HepG2 (cell line): ENCODE data around the gene SRGAP2. TPM values are rescaled to one million over a fixed set of nuclear protein-coding genes. Genes with fewer than 3 reads are reported as not detected.
"Not testable (repeated sequence)": the region's sequence is repeated elsewhere in the genome, so short reads cannot be mapped to it uniquely, and the experiment has no call there.

ENCODE experiments used
- ATAC-seq: fragments of 200-7000 bp; cut with Tn5 transposase; 3 replicates; pipeline ENCODE4 v1.9.1; 2020; ENCODE audit warnings: mild to moderate bottlenecking, moderate library complexity
- BruUV-seq: library from RNA; stranded (reverse); fragments of 400-500 nt; replicated peaks from 2 replicates; lab custom pipeline; 2021; lab: Mats Ljungman, UMichigan
- CTCF ChIA-PET: fragments of 300-600 bp; formaldehyde crosslinking; extraction: SDS; loops from one replicate; lab custom pipeline; 2021; ENCODE audit warnings: low total read pairs, inconsistent platforms, low intra/inter-chr PET ratio; lab: Yijun Ruan, JAX
- POLR2A ChIA-PET: fragments of 350-600 bp; sonication (Branson Sonifier 250); formaldehyde crosslinking; loops from one replicate; lab custom pipeline; 2020; ENCODE audit warnings: antibody characterized with exemption, inconsistent platforms; lab: Yijun Ruan, JAX
- DNase-seq: peaks from one replicate; pipeline ENCODE4 v3.0.0-alpha.2; 2015; ENCODE audit warnings: low spot score
- FAIRE-seq: peaks from 3 replicates; lab custom pipeline; 2011; peaks lifted over from hg19 to GRCh38; lab: Jason Lieb, UNC
- H2AFZ ChIP-seq: one replicate; pipeline ENCODE4 v1.6.1; 2011; ENCODE audit warnings: low read length, inconsistent platforms
- H3K27ac ChIP-seq: fragments of 300-600 bp; 3 replicates; pipeline ENCODE4 v1.8.0; 2011; ENCODE audit warnings: mixed run types, mild to moderate bottlenecking, mixed read lengths, low read length, inconsistent platforms; ENCODE audit not compliant: insufficient read depth; ENCODE audit errors: extremely low read length
- H3K27me3 ChIP-seq, 2 experiments: fragments of 200-600 bp in 1 of 2; 2 replicates in 1 of 2; 3 replicates in 1 of 2; pipeline versions ENCODE4 v1.6.0 to v1.8.0; 2011; ENCODE audit warnings: low read length in 2 of 2, mild to moderate bottlenecking in 2 of 2, moderate library complexity in 2 of 2, inconsistent platforms in 1 of 2; ENCODE audit not compliant: insufficient read depth in 2 of 2, control insufficient read depth in 1 of 2
- H3K36me3 ChIP-seq, 2 experiments: fragments of 200-600 bp in 1 of 2; replicated peaks in 1 of 2; 2 replicates in 1 of 2; 3 replicates in 1 of 2; pipeline versions ENCODE4 v1.5.1 to v1.8.0; 2011; ENCODE audit warnings: low read length in 2 of 2, inconsistent platforms in 1 of 2; ENCODE audit not compliant: insufficient read depth in 2 of 2, control insufficient read depth in 1 of 2
- H3K4me1 ChIP-seq: 2 replicates; pipeline ENCODE4 v1.5.1; 2012; ENCODE audit warnings: low read length, inconsistent platforms; ENCODE audit not compliant: insufficient read depth
- H3K4me2 ChIP-seq: 2 replicates; pipeline ENCODE4 v1.6.0; 2011; ENCODE audit warnings: low read depth, low read length, inconsistent platforms
- H3K4me3 ChIP-seq, 3 experiments: fragments of 200-600 bp in 1 of 3; sonication (generic), shearing (Covaris generic) in 1 of 3; replicated peaks in 1 of 3; 2 replicates each; pipeline ENCODE4 v1.5.1; 2011 to 2016; ENCODE audit warnings: low read length in 3 of 3, inconsistent platforms in 2 of 3, low read depth in 2 of 3, mild to moderate bottlenecking in 2 of 3, control low read depth in 1 of 3, mixed read lengths in 1 of 3; ENCODE audit not compliant: insufficient read depth in 1 of 3
- H3K79me2 ChIP-seq: one replicate; pipeline ENCODE4 v1.6.1; 2011; ENCODE audit warnings: low read length, inconsistent platforms; ENCODE audit not compliant: insufficient read depth
- H3K9ac ChIP-seq: 2 replicates; pipeline ENCODE4 v1.6.0; 2011; ENCODE audit warnings: mild to moderate bottlenecking, low read depth, low read length, inconsistent platforms; ENCODE audit not compliant: insufficient read depth
- H3K9me3 ChIP-seq: 2 replicates; pipeline ENCODE4 v1.5.1; 2012; ENCODE audit warnings: mild to moderate bottlenecking, low read length
- H4K20me1 ChIP-seq: 2 replicates; pipeline ENCODE4 v1.6.0; 2011; ENCODE audit warnings: inconsistent platforms, mild to moderate bottlenecking, low read length, moderate library complexity; ENCODE audit not compliant: insufficient read depth
- WGBS: methylation state at CpG from one replicate; pipeline ENCODE4 v1.1.6; 2017; ENCODE audit warnings: low lambda C conversion rate; 5-methylcytosine and 5-hydroxymethylcytosine counted together
- in situ Hi-C: cut with HindIII; loops from 2 replicates; pipeline ENCODE4 v1.10.0; 2017; ENCODE audit warnings: low pct_unique_long_range_greater_than_20kb; ENCODE audit not compliant: extremely low pct_ligation_motif_present
- intact Hi-C: fragments of 100-400 bp; cut with micrococcal nuclease; formaldehyde crosslinking; loops from one replicate; pipeline ENCODE4 v1.10.0; 2022; ENCODE audit not compliant: unreplicated experiment
- polyA plus RNA-seq, 8 experiments: library from polyadenylated mRNA; depleted of rRNA in 3 of 8; stranded (reverse) in 7 of 8; unstranded in 1 of 8; fragments of >200 nt; fragmentation: Illumina TruSeq in 4 of 8; extraction: Trizol in 4 of 8; gene quantifications; 2 replicates each; pipeline versions ENCODE4 v1.2.1 to v1.2.3, GENCODE V29; 2011 to 2016; ENCODE audit warnings: low read depth in 4 of 8, missing spikeins in 1 of 8, mixed read lengths in 1 of 8; ENCODE audit not compliant: insufficient read depth in 1 of 8
- total RNA-seq, 5 experiments: library from RNA; depleted of rRNA; stranded (reverse); fragments of >200 nt; fragmentation: Illumina TruSeq; extraction: Trizol; gene quantifications; 2 replicates each; pipeline ENCODE4 v1.2.3, GENCODE V29; 2016; ENCODE audit warnings: low read depth in 1 of 5

Gene SRGAP2
- total and polyA plus RNA-seq, 2 of the 13 experiments (the other 11 are each of a cell fraction or from before 2014, with no cell fraction given) = 11.5 to 24.0 TPM

GRCh38 chr1:206250953-206251681 is 47.8 kb downstream of the SRGAP2 start:
- CTCF ChIA-PET = not testable (repeated sequence)
- WGBS = 79% methylated on average over 2 of the region's 3 CpGs

GRCh38 chr1:206252680-206253335 is 49.5 kb downstream of the SRGAP2 start:
- H4K20me1 ChIP-seq, H3K9ac ChIP-seq, POLR2A ChIA-PET, H3K4me1 ChIP-seq, H3K4me3 ChIP-seq, H3K79me2 ChIP-seq, in situ Hi-C loops, H3K4me2 ChIP-seq, ATAC-seq, BruUV-seq, H3K27ac ChIP-seq, FAIRE-seq, H2AFZ ChIP-seq, H3K9me3 ChIP-seq, H3K36me3 ChIP-seq, intact Hi-C loops, H3K27me3 ChIP-seq, DNase-seq, CTCF ChIA-PET: not testable (repeated sequence)
- 96% methylated on average over 4 of the region's 8 CpGs for WGBS

More at GRCh38 chr1:206250953-206251681, 47.8 kb downstream of the SRGAP2 start:
- H3K4me2 ChIP-seq, H3K9ac ChIP-seq, H3K4me3 ChIP-seq, H3K27me3 ChIP-seq, H3K36me3 ChIP-seq, H4K20me1 ChIP-seq, H3K27ac ChIP-seq, H3K4me1 ChIP-seq, POLR2A ChIA-PET, H2AFZ ChIP-seq, ATAC-seq, H3K9me3 ChIP-seq, FAIRE-seq, DNase-seq, in situ Hi-C loops, BruUV-seq, intact Hi-C loops, H3K79me2 ChIP-seq: not testable (repeated sequence)

Other genes starting within 250 kb of the SRGAP2 start
- gene RAB7B, start 200.1 kb upstream of the SRGAP2 start, total RNA-seq (2016; rRNA removed; fragmentation: Illumina TruSeq; extraction: Trizol) = 0.34 and 0.46 TPM in 2 replicates
- gene RAB7B, start 200.1 kb upstream of the SRGAP2 start, polyA plus RNA-seq (2011; rRNA removed) = 0.05 and 0.39 TPM in 2 replicates
- gene CTSE, start 179.6 kb upstream of the SRGAP2 start, total RNA-seq (2016; rRNA removed; fragmentation: Illumina TruSeq; extraction: Trizol) = 0.69 and 0.95 TPM in 2 replicates
- 0.37 and 0.50 TPM in 2 replicates for gene CTSE, start 179.6 kb upstream of the SRGAP2 start, polyA plus RNA-seq (2011; rRNA removed)
- 1.6 and 2.7 TPM in 2 replicates for gene RHEX, start 150.4 kb upstream of the SRGAP2 start, total RNA-seq (2016; rRNA removed; fragmentation: Illumina TruSeq; extraction: Trizol)
- gene RHEX, start 150.4 kb upstream of the SRGAP2 start, polyA plus RNA-seq (2011; rRNA removed) = 1.3 and 1.4 TPM in 2 replicates
- gene AVPR1B, start 86.2 kb upstream of the SRGAP2 start, total RNA-seq (2016; rRNA removed; fragmentation: Illumina TruSeq; extraction: Trizol) = not detected in 2 replicates
- 0.05 and 0.07 TPM in 2 replicates for gene AVPR1B, start 86.2 kb upstream of the SRGAP2 start, polyA plus RNA-seq (2011; rRNA removed)
- gene FAM72A, start 702 bp upstream of the SRGAP2 start, total RNA-seq (2016; rRNA removed; fragmentation: Illumina TruSeq; extraction: Trizol) = 7.1 and 10.1 TPM in 2 replicates
- gene FAM72A, start 702 bp upstream of the SRGAP2 start, polyA plus RNA-seq (2011; rRNA removed) = 4.4 and 11.1 TPM in 2 replicates